SU-DHL-6 (cell line): ENCODE data around the gene RALY.

ENCODE experiments used
- H2AFZ ChIP-seq: fragments of 200-600 bp; sonication (generic); 2 replicates; pipeline ENCODE4 v1.6.1; 2014; ENCODE audit warnings: low read depth, mild to moderate bottlenecking, moderate library complexity, mixed read lengths, antibody characterized with exemption, low read length; ENCODE audit not compliant: severe bottlenecking
- H3F3A ChIP-seq: fragments of 200-600 bp; shearing (Covaris generic); 2 replicates; pipeline ENCODE4 v1.6.0; 2016; ENCODE audit warnings: antibody characterized with exemption, mild to moderate bottlenecking; ENCODE audit not compliant: insufficient read depth
- H3K27ac ChIP-seq: fragments of 200-600 bp; sonication (generic); 2 replicates; pipeline ENCODE4 v1.5.1; 2016; ENCODE audit warnings: low read depth, mild to moderate bottlenecking, low read length, moderate library complexity, mixed read lengths
- H3K27me3 ChIP-seq: fragments of 200-600 bp; sonication (generic), shearing (Covaris generic); 2 replicates; pipeline ENCODE4 v1.6.0; 2014; ENCODE audit warnings: mild to moderate bottlenecking, low read length
- H3K36me3 ChIP-seq: fragments of 200-600 bp; sonication (generic); 2 replicates; pipeline ENCODE4 v1.6.1; 2014; ENCODE audit warnings: mild to moderate bottlenecking, low read length, mixed read lengths
- H3K4me2 ChIP-seq: fragments of 300-600, 200-600 bp; shearing (Covaris generic), sonication (generic); 2 replicates; pipeline ENCODE4 v1.6.0; 2014; ENCODE audit warnings: low read length, low read depth, mild to moderate bottlenecking; ENCODE audit not compliant: poor library complexity, severe bottlenecking
- H3K4me3 ChIP-seq: fragments of 200-600 bp; sonication (generic); 2 replicates; pipeline ENCODE4 v1.5.1; 2014; ENCODE audit warnings: antibody characterized with exemption, low read length, mild to moderate bottlenecking, mixed read lengths; ENCODE audit not compliant: insufficient read depth, poor library complexity, severe bottlenecking
- H3K79me2 ChIP-seq: fragments of 200-600 bp; sonication (generic); 2 replicates; pipeline ENCODE4 v1.6.1; 2014; ENCODE audit warnings: mild to moderate bottlenecking, low read length, moderate library complexity; ENCODE audit not compliant: insufficient read depth
- H3K9ac ChIP-seq: fragments of 200-600 bp; sonication (generic); 2 replicates; pipeline ENCODE4 v1.7.0; 2014; ENCODE audit warnings: mild to moderate bottlenecking, low read length
- H3K9me2 ChIP-seq: fragments of 200-600 bp; sonication (generic); replicated peaks from 2 replicates; pipeline ENCODE4 v1.6.1; 2014; ENCODE audit warnings: low read length; ENCODE audit not compliant: insufficient read depth
- H3K9me3 ChIP-seq: fragments of 200-600 bp; sonication (generic); 2 replicates; pipeline ENCODE4 v1.6.1; 2014; ENCODE audit warnings: low read length, mixed read lengths; ENCODE audit not compliant: insufficient read depth
- H4K20me1 ChIP-seq: fragments of 200-600 bp; sonication (generic); 2 replicates; pipeline ENCODE4 v1.6.1; 2014; ENCODE audit warnings: low read depth, mild to moderate bottlenecking, antibody characterized with exemption, low read length, moderate library complexity, mixed read lengths
- CTCF ChIP-seq: fragments of 200-600 bp; sonication (generic); IDR thresholded peaks from one replicate; pipeline ENCODE4 v1.5.1; 2017; ENCODE audit warnings: antibody characterized with exemption, mild to moderate bottlenecking, low read length, moderate library complexity; ENCODE audit not compliant: insufficient read depth, poor library complexity, severe bottlenecking
- EZH2phosphoT487 ChIP-seq: fragments of 200-600 bp; sonication (generic), shearing (Covaris generic); conservative IDR thresholded peaks from 2 replicates; pipeline ENCODE4 v1.6.1; 2018; ENCODE audit warnings: mild to moderate bottlenecking, antibody characterized with exemption, low read length, moderate library complexity, mixed read lengths

RALY gene

GRCh38 chr20:34100576-34100975 is 106.9 kb downstream of the RALY start:
- Histone ChIP-seq H4K20me1 (peaks cover 28% of the 10 kb centered on the region), H3K4me2 (no peak overlapping the region), H3K9me2 (no peaks in the 10 kb centered on the region), H2AFZ (no peak overlapping the region), H3K9ac (no peak overlapping the region), H3K36me3 (peaks cover 81% of the 10 kb centered on the region), H3K9me3 (no peaks in the 10 kb centered on the region), H3K27me3 (no peaks in the 10 kb centered on the region), H3K79me2 (peaks cover 51% of the 10 kb centered on the region), H3K27ac (no peak overlapping the region), H3F3A (peaks cover 13% of the 10 kb centered on the region), H3K4me3 (no peak overlapping the region)
- TF ChIP-seq CTCF = no peak
- TF ChIP-seq EZH2phosphoT487 = no peak

GRCh38 chr20:34102342-34102741 is 108.6 kb downstream of the RALY start:
- H3K36me3 ChIP-seq = peaks cover 75% of the 10 kb centered on the region
- H3K4me2 ChIP-seq = no peak overlapping the region
- H3K27me3 ChIP-seq = no peaks in the 10 kb centered on the region
- no peak overlapping the region for H3K27ac ChIP-seq
- H3K9ac ChIP-seq = no peak overlapping the region
- peaks cover 10% of the 10 kb centered on the region for H3F3A ChIP-seq
- peaks cover 69% of the 10 kb centered on the region for H3K79me2 ChIP-seq
- H3K9me2 ChIP-seq = no peaks in the 10 kb centered on the region
- TF ChIP-seq CTCF = no peak
- H3K9me3 ChIP-seq = no peaks in the 10 kb centered on the region
- H3K4me3 ChIP-seq = no peak overlapping the region
- H2AFZ ChIP-seq = no peak overlapping the region
- peaks cover 42% of the 10 kb centered on the region for H4K20me1 ChIP-seq

- Histone ChIP-seq H3K36me3 (peaks cover 76% of the 10 kb centered on the region), H3K9ac (no peak overlapping the region), H3K9me2 (no peaks in the 10 kb centered on the region), H3K9me3 (no peaks in the 10 kb centered on the region), H2AFZ (no peak overlapping the region), H3K27me3 (no peaks in the 10 kb centered on the region), H4K20me1 (peaks cover 60% of the 10 kb centered on the region), H3F3A (peaks cover 15% of the 10 kb centered on the region), H3K4me3 (no peak overlapping the region), H3K4me2 (no peak overlapping the region), H3K79me2 (peaks cover 86% of the 10 kb centered on the region), H3K27ac (no peak overlapping the region)
- TF ChIP-seq CTCF (no peak), EZH2phosphoT487 (no peak)
Observed at GRCh38 chr20:34104059-34104458, 110.3 kb downstream of the RALY start.
